ENCODE measurements around the gene AFF1.

GRCh38 chr4:87087015-87087414, 152.2 kb downstream of the AFF1 start:
- TF ChIP-seq CTCF (IDR thresholded peaks at IDR 0.05) (no peak), POLR2A (IDR thresholded peaks at IDR 0.05) (no peak)
